ENCODE results near the gene POMGNT1.

- TF ChIP-seq CTCF (IDR thresholded peaks at IDR 0.05) (no peak), POLR2AphosphoS5 (IDR thresholded peaks at IDR 0.05) (no peak), EP300 (IDR thresholded peaks at IDR 0.05) (no peak)
Observed at GRCh38 chr1:46153228-46153627, 45.0 kb downstream of the POMGNT1 start.
